ENCODE measurements around the gene CA10.

CA10 gene

GRCh38 chr17:52041123-52041617 is 117.3 kb downstream of the CA10 start:
- no peak for DNase-seq

GRCh38 chr17:52036416-52036815 is 122.1 kb downstream of the CA10 start:
- no peak for DNase-seq

- no peak for DNase-seq
These were observed 123.1 kb downstream of the CA10 start for GRCh38 chr17:52035336-52035915.

GRCh38 chr17:52032454-52032853 is 126.1 kb downstream of the CA10 start:
- DNase-seq, result no peak

GRCh38 chr17:52030052-52030451 is 128.5 kb downstream of the CA10 start:
- no peak for DNase-seq

GRCh38 chr17:52027620-52028295 is 130.8 kb downstream of the CA10 start:
- no peak for DNase-seq

GRCh38 chr17:52027081-52027480 is 131.4 kb downstream of the CA10 start:
- DNase-seq, result no peak

- DNase-seq, result no peak
These were observed 132.4 kb downstream of the CA10 start for GRCh38 chr17:52026075-52026474.

- DNase-seq, result no peak
These were observed 133.3 kb downstream of the CA10 start for GRCh38 chr17:52025236-52025635.

GRCh38 chr17:52024300-52024870 is 134.1 kb downstream of the CA10 start:
- no peak for DNase-seq

- DNase-seq, result no peak
These were observed 147.4 kb downstream of the CA10 start for GRCh38 chr17:52011064-52011463.

- no peak for DNase-seq
These were observed 158.9 kb downstream of the CA10 start for GRCh38 chr17:51999654-52000053.

GRCh38 chr17:51997723-51998122 is 160.8 kb downstream of the CA10 start:
- no peak for DNase-seq

- no peak for DNase-seq
These were observed 162.6 kb downstream of the CA10 start for GRCh38 chr17:51995797-51996403.

- DNase-seq, result no peak
These were observed 165.6 kb downstream of the CA10 start for GRCh38 chr17:51992864-51993416.

- DNase-seq, result no peak
These were observed 187.4 kb downstream of the CA10 start for GRCh38 chr17:51971121-51971520.

GRCh38 chr17:51961689-51962088 is 196.8 kb downstream of the CA10 start:
- no peak for DNase-seq

GRCh38 chr17:51957786-51958185 is 200.7 kb downstream of the CA10 start:
- DNase-seq, result no peak

- no peak for DNase-seq
These were observed 203.3 kb downstream of the CA10 start for GRCh38 chr17:51955245-51955644.

- DNase-seq, result no peak
These were observed 204.2 kb downstream of the CA10 start for GRCh38 chr17:51954232-51954765.

- DNase-seq, result no peak
These were observed 206.8 kb downstream of the CA10 start for GRCh38 chr17:51951741-51952140.

GRCh38 chr17:51948128-51948527 is 210.4 kb downstream of the CA10 start:
- DNase-seq, result no peak

GRCh38 chr17:51947160-51947735 is 211.3 kb downstream of the CA10 start:
- DNase-seq, result no peak
